Skeletal muscle cell (primary cell): Measurements from ENCODE around the gene FATE1.

Source experiments
- DNase-seq: peaks from one replicate; pipeline ENCODE4 v3.0.0-alpha.2; 2010; ENCODE audit warnings: low read depth
- H3K4me3 ChIP-seq: 2 replicates; pipeline ENCODE4 v1.5.1; 2011; ENCODE audit warnings: low read depth, mild to moderate bottlenecking, control low read depth, low read length, moderate library complexity

Gene FATE1

GRCh38 chrX:151702741-151703340, 13.0 kb upstream of the FATE1 start:
- DNase-seq = no peak
- H3K4me3 ChIP-seq = no peak overlapping the region

GRCh38 chrX:151703487-151703886, 12.3 kb upstream of the FATE1 start:
- peak; percentile 4 for DNase-seq
- no peak overlapping the region for H3K4me3 ChIP-seq

DNA sequence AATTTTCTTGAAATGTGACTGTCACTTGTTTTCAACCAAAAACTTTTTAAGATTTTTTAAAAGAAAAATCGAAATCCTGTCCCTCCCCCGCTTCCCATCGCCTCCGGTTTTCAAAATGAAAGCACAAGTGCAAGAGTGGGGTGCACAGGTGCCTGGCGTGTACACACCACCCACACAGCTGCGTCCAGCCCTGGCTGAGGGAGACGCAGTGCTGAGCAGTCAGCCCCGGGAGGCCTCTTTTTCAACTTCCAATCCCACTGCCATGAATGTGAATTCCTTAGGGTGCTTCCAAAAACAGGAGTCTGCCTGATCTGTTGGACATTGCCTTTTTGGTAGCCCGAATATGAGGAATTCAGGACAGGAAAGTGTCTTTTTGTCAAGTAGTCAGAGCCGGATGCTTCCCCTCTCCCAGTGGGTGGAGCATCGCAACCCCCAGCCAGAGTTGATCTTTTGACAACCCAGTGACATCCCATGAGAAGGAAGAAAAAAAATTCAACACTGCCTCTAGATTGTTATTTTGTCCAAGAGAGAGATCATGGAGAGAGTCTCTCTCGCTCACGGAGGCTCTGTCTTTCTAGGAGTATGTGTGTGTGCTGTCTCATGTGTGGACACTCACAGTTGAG, 11.7 kb upstream of the FATE1 start:
- no peak overlapping the region for H3K4me3 ChIP-seq
- no peak for DNase-seq

GRCh38 chrX:151708821-151709220, 7.0 kb upstream of the FATE1 start:
- no peak for DNase-seq
- H3K4me3 ChIP-seq = no peak overlapping the region

- no peak for DNase-seq
- H3K4me3 ChIP-seq = no peak overlapping the region
Measured at GRCh38 chrX:151710457-151710856, 5.4 kb upstream of the FATE1 start.

DNA sequence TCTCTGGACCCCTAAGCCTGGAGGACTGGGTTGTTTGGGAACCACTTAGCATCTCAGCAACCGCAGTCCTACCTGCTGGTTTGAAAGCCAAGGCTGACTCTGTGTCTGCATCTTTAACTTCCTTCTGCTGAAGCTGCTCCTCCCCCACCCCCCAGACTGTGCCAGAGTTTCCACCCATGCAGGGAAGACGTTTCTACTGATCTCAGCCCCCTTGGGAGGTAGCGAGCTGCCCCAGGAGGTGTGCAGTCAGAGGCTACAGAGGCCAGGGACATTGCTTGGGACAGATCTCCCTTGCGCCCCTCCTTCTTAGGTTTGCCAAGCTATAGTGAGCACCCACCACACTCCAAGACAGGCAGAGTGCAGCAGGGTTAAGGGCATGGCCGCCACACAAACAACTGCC, 4.7 kb upstream of the FATE1 start:
- H3K4me3 ChIP-seq = no peak overlapping the region
- DNase-seq = no peak

DNA sequence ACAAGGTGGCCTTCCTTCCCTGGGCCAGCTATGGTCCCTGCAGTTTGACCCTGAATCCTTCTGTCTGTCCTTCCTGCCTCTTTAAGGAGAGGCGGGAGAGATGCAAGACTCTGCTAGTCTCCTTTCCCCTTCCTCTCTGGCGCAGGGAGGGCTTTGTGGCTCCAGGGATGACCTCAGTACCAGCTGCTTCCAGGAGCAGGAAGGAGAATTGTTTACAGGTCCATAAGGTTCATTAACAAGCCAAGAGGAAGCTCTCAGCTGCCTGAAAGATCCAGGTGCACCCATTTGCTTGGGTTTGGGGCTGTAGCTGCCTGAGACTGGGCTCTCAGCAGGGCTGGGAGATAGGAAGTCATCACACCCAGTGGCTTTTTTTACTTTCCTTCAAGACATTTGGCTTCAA, 4.0 kb upstream of the FATE1 start:
- DNase-seq = no peak
- no peak overlapping the region for H3K4me3 ChIP-seq

- no peak overlapping the region for H3K4me3 ChIP-seq
Measured at GRCh38 chrX:151712253-151712652, 3.6 kb upstream of the FATE1 start.

DNA sequence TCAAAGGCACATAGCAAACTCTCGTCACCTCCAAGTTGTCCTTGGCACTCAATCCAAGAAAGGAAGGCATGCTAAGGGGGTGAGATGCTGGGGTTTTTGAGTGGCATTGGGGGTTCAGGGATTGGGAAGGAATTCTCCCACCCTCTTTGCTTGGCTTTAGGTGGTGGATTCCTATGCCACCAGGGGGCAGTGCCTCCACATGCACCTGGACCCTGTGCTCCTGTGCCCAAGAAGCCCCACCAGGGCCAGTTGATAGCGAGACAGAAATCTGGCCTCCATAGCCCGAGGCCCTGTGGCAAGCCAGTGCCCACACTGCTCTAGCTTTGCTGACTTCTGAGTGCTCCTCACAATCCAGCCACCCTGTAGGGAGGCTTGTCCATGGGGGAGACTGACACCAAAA, 2.0 kb upstream of the FATE1 start:
- no peak overlapping the region for H3K4me3 ChIP-seq
- no peak for DNase-seq

More at GRCh38 chrX:151712253-151712652, 3.6 kb upstream of the FATE1 start:
- no peak for DNase-seq

DNA sequence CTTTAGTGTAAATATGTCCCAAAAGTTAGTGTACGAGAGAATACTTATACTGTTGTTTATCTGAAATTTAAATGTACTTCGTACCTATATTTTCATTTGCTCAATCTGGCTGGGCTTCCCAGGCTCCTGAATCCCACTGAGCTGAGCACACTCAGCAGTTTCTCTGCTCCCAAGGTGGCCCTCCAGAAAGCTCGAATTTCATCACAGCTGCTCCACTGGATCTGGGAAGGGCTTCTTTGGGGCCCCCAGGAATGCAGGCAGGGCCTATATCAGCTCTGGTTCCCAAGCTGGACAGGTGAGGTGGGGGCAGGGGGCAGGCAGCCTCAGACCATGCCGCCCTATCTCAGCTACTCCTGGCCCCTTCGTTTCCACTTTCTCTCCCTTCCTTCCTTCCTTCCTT, 1.5 kb upstream of the FATE1 start:
- H3K4me3 ChIP-seq = no peak overlapping the region
- DNase-seq = no peak

GRCh38 chrX:151722241-151722846, 6.5 kb downstream of the FATE1 start:
- DNase-seq = no peak
- no peak overlapping the region for H3K4me3 ChIP-seq

- H3K4me3 ChIP-seq = no peak overlapping the region
- DNase-seq = no peak
Measured at GRCh38 chrX:151723156-151723760, 7.4 kb downstream of the FATE1 start.

DNA sequence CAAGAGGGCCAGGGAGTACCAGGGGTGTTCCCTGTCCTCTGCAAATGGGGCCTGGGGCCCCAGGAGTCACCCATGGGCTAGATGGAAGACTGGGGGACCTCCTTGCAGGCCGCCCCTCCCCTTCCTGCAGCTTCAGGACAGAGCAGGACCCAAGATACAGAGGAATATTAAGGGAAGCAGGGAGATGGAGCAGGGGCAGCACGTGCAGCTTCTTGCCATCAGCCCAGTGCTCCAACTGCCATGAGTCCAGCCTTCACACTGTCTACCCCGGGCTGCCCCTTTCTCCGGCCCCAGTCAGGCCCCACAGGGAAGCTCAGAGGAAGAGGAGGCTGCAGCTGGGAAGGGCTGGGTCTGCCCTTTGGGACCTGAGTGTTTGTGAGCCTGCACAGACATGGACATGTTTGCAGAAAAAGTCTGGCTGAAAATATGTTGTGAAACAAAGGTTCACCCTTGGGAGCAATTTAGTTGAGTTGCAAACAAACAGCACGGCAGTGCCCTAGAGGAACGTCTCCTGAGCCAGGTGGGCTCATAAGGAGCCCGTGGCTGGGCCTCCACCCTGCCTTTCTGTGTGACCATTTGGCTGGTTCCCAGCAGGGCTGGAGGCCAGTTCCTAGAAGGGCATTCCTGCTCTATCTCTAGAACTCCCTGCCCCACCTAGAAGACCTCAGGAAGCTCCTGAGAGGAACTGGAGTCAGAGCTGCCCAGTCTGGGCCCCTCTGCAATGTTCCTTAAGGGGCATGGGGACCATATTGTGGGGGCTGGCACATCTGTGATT, 8.9 kb downstream of the FATE1 start:
- DNase-seq = no peak
- no peak overlapping the region for H3K4me3 ChIP-seq

DNA sequence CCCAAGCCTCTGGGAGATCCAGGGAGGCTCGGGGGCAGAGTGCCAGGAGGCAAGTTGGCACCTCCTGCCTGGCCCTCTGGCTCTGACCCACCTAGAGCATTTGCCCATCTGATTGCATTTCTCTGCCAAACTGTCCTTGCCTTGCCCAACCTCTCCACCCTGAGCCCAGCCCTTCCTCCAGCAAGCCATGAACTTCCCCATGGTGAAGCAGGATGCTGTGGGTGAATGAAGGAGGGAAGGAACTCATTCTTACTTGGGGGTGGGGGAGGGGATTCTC, 9.4 kb downstream of the FATE1 start:
- no peak overlapping the region for H3K4me3 ChIP-seq
- no peak for DNase-seq

DNA sequence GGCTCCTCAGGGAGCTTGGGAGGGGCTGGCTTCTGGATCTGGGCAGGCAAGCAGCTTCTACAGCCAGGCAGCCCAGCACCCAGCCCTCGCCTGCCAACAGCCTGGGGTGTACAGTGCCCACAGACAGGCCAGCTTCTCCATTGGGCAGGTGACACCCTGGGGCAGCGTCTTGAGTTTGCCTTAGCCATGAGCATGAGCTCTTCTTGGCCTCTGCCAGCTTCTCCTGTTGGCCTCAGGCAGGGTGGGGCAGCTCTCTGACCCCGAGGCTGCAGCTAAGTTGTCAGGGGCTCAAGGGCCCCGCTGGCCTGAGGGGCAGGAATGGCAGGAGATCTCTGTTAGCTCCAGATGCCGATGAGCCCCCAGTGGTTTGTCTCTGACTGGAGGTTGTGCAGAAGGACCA, 10.9 kb downstream of the FATE1 start:
- no peak for DNase-seq
- H3K4me3 ChIP-seq = no peak overlapping the region

GRCh38 chrX:151727346-151727745, 11.5 kb downstream of the FATE1 start:
- H3K4me3 ChIP-seq = no peak overlapping the region
- DNase-seq = no peak

- DNase-seq = no peak
- no peak overlapping the region for H3K4me3 ChIP-seq
Measured at GRCh38 chrX:151729056-151729725, 13.4 kb downstream of the FATE1 start.

DNA sequence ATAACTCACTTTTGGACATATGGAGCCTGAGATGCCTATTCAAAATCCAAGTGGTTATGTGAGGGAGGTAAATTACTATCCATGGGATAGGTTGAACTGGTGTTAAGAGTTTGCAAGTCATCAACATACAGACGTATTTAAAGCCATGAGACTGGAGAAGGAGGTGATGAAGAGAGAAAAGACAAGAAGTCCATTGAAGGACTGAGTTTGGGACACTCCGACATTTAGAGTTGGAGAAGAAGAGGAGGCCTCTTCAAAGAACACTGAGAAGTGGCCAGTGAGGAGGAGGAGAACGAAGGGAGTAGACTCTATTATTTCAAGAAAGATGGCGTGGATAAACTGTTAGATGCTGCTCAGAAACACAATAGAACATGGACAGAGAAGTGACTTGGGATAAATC, 18.6 kb downstream of the FATE1 start, which contains the start of gene CNGA2:
Gene CNGA2, plus strand, starts transcription at position 301 of the 400 bp plus-strand sequence. CDS start 3,738 bp downstream, outside the sequence.
- no peak within 1 kb of the TSS for H3K4me3 ChIP-seq

GRCh38 chrX:151735219-151735618, 19.4 kb downstream of the FATE1 start:
- H3K4me3 ChIP-seq = no peak overlapping the region
- DNase-seq = no peak

More for the DNA sequence above, 18.6 kb downstream of the FATE1 start, which contains the start of gene CNGA2:
- no peak for DNase-seq

DNA sequence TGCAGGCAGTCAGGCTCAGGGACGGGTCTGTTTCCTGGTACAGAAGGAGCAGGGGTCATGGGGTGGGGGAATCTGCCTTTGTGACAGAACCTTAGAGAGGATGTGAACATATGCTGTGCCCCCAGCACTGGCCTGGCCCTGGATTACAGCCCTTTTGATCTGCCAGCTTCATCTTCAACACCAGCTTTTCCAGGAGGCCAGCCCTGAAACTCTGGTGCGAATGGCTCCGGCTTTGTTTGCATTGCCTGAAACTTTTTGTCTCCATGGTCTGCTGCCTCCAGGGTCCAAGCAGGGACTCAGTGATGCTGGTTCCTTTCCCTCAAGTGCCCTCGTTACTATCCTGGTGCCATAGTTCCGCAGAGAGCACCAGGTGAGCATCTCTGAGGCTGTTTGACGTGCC, 20.9 kb downstream of the FATE1 start:
- DNase-seq = no peak
- no peak overlapping the region for H3K4me3 ChIP-seq
